ENCODE results near the gene TMEM135.
"Not testable (repeated sequence)": the region's sequence is repeated elsewhere in the genome, so short reads cannot be mapped to it uniquely, and the experiment has no call there.

Gene TMEM135

GRCh38 chr11:87002918-87003317 is 34.8 kb upstream of the TMEM135 start:
- H3K9ac ChIP-seq (ENCODE audit: low read depth, low read length) = no peak overlapping the region
- peaks cover 9% of the 10 kb centered on the region; the same call in 1 of the 2 replicates for H3K4me1 ChIP-seq (ENCODE audit: insufficient read depth, low read length)
- H3K9me3 ChIP-seq (ENCODE audit: insufficient read depth, low read depth, low read length) = no peaks in the 10 kb centered on the region
- no peaks in the 10 kb centered on the region for H3K27me3 ChIP-seq (ENCODE audit: insufficient read depth, low read length)
- H3K4me3 ChIP-seq (ENCODE audit: low read length) = no peak overlapping the region
- no peaks in the 10 kb centered on the region for H3K36me3 ChIP-seq (ENCODE audit: insufficient read depth, low read length)
- no CpG with 5 or more reads among the region's 1 CpG for WGBS
- no peak overlapping the region for H3K27ac ChIP-seq (ENCODE audit: low read depth, low read length)

- WGBS = 98% methylated on average over 4 of the region's 4 CpGs
Measured at GRCh38 chr11:87004281-87004680, 33.5 kb upstream of the TMEM135 start.

DNA sequence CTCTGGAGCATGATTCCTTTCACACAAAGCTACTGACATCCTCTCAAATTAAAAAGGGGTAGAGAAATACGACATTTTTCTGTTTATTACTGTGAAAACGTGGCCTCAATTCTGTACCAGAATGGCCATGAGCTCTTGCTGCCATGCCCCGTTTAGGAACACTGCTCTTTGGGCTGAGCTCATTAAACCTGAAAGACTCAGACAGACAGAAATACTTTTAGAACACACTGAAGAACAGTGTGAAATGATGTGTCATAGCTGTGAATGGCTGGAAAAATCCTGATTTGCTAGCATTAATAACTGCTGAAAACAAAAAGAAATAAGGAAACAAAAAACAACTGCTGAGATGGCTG is 32.2 kb upstream of the TMEM135 start:
- H3K9me3 ChIP-seq (ENCODE audit: insufficient read depth, low read depth, low read length) = no peaks in the 10 kb centered on the region
- H3K4me3 ChIP-seq (ENCODE audit: low read length) = no peak overlapping the region
- 88% methylated on average over 3 of the region's 3 CpGs for WGBS
- H3K27ac ChIP-seq (ENCODE audit: low read depth, low read length) = no peak overlapping the region
- H3K4me1 ChIP-seq (ENCODE audit: insufficient read depth, low read length) = no peaks in the 10 kb centered on the region
- H3K27me3 ChIP-seq (ENCODE audit: insufficient read depth, low read length) = no peaks in the 10 kb centered on the region
- no peak overlapping the region for H3K9ac ChIP-seq (ENCODE audit: low read depth, low read length)
- no peaks in the 10 kb centered on the region for H3K36me3 ChIP-seq (ENCODE audit: insufficient read depth, low read length)

More at GRCh38 chr11:87004281-87004680, 33.5 kb upstream of the TMEM135 start:
- not testable (repeated sequence) for H3K36me3 ChIP-seq (ENCODE audit: insufficient read depth, low read length); H3K27me3 ChIP-seq (ENCODE audit: insufficient read depth, low read length); H3K9ac ChIP-seq (ENCODE audit: low read depth, low read length); H3K27ac ChIP-seq (ENCODE audit: low read depth, low read length); H3K4me3 ChIP-seq (ENCODE audit: low read length); H3K9me3 ChIP-seq (ENCODE audit: insufficient read depth, low read depth, low read length); H3K4me1 ChIP-seq (ENCODE audit: insufficient read depth, low read length)

- H3K9ac ChIP-seq (ENCODE audit: low read depth, low read length) = no peak overlapping the region
- no peaks in the 10 kb centered on the region for H3K9me3 ChIP-seq (ENCODE audit: insufficient read depth, low read depth, low read length)
- H3K4me3 ChIP-seq (ENCODE audit: low read length) = no peak overlapping the region
- no peaks in the 10 kb centered on the region for H3K36me3 ChIP-seq (ENCODE audit: insufficient read depth, low read length)
- no peaks in the 10 kb centered on the region for H3K4me1 ChIP-seq (ENCODE audit: insufficient read depth, low read length)
- WGBS = 96% methylated on average over 3 of the region's 4 CpGs
- no peak overlapping the region for H3K27ac ChIP-seq (ENCODE audit: low read depth, low read length)
- H3K27me3 ChIP-seq (ENCODE audit: insufficient read depth, low read length) = no peaks in the 10 kb centered on the region
Measured at GRCh38 chr11:87006035-87006434, 31.7 kb upstream of the TMEM135 start.

GRCh38 chr11:87007963-87008362 is 29.8 kb upstream of the TMEM135 start:
- Histone ChIP-seq H3K9me3 (ENCODE audit: insufficient read depth, low read depth, low read length) (no peaks in the 10 kb centered on the region), H3K4me3 (ENCODE audit: low read length) (no peak overlapping the region), H3K27ac (ENCODE audit: low read depth, low read length) (no peak overlapping the region), H3K9ac (ENCODE audit: low read depth, low read length) (no peak overlapping the region), H3K27me3 (ENCODE audit: insufficient read depth, low read length) (no peaks in the 10 kb centered on the region), H3K36me3 (ENCODE audit: insufficient read depth, low read length) (no peaks in the 10 kb centered on the region), H3K4me1 (ENCODE audit: insufficient read depth, low read length) (no peaks in the 10 kb centered on the region)
- 95% methylated on average over 1 of the region's 1 CpG for WGBS

GRCh38 chr11:87012089-87012488 is 25.6 kb upstream of the TMEM135 start:
- Histone ChIP-seq H3K4me3 (ENCODE audit: low read length) (no peak overlapping the region), H3K4me1 (ENCODE audit: insufficient read depth, low read length) (peaks cover 4% of the 10 kb centered on the region; the same call in 1 of the 2 replicates), H3K27me3 (ENCODE audit: insufficient read depth, low read length) (no peaks in the 10 kb centered on the region), H3K36me3 (ENCODE audit: insufficient read depth, low read length) (no peaks in the 10 kb centered on the region), H3K9ac (ENCODE audit: low read depth, low read length) (no peak overlapping the region), H3K9me3 (ENCODE audit: insufficient read depth, low read depth, low read length) (no peaks in the 10 kb centered on the region), H3K27ac (ENCODE audit: low read depth, low read length) (no peak overlapping the region)
- 92% methylated on average over 1 of the region's 1 CpG for WGBS

GRCh38 chr11:87012673-87013072 is 25.1 kb upstream of the TMEM135 start:
- H3K27ac ChIP-seq (ENCODE audit: low read depth, low read length) = no peak overlapping the region
- H3K4me1 ChIP-seq (ENCODE audit: insufficient read depth, low read length) = peaks cover 4% of the 10 kb centered on the region; the same call in 1 of the 2 replicates
- 91% methylated on average over 1 of the region's 1 CpG for WGBS

GRCh38 chr11:87013912-87014825 is 23.6 kb upstream of the TMEM135 start:
- 89% methylated on average over 4 of the region's 5 CpGs for WGBS
- H3K4me1 ChIP-seq (ENCODE audit: insufficient read depth, low read length) = peaks cover 4% of the 10 kb centered on the region; the same call in 1 of the 2 replicates
- H3K36me3 ChIP-seq (ENCODE audit: insufficient read depth, low read length) = no peaks in the 10 kb centered on the region
- H3K9me3 ChIP-seq (ENCODE audit: insufficient read depth, low read depth, low read length) = 0 out of 2 replicates have a peak, but pooled peaks cover 5% of the 10 kb centered on the region
- no peaks in the 10 kb centered on the region for H3K27me3 ChIP-seq (ENCODE audit: insufficient read depth, low read length)
- H3K4me3 ChIP-seq (ENCODE audit: low read length) = no peak overlapping the region
- H3K27ac ChIP-seq (ENCODE audit: low read depth, low read length) = no peak overlapping the region
- no peak overlapping the region for H3K9ac ChIP-seq (ENCODE audit: low read depth, low read length)

More at GRCh38 chr11:87012673-87013072, 25.1 kb upstream of the TMEM135 start:
- Histone ChIP-seq H3K9ac (ENCODE audit: low read depth, low read length) (no peak overlapping the region), H3K9me3 (ENCODE audit: insufficient read depth, low read depth, low read length) (no peaks in the 10 kb centered on the region), H3K36me3 (ENCODE audit: insufficient read depth, low read length) (no peaks in the 10 kb centered on the region), H3K27me3 (ENCODE audit: insufficient read depth, low read length) (no peaks in the 10 kb centered on the region), H3K4me3 (ENCODE audit: low read length) (no peak overlapping the region)

GRCh38 chr11:87015645-87016044 is 22.1 kb upstream of the TMEM135 start:
- Histone ChIP-seq H3K36me3 (ENCODE audit: insufficient read depth, low read length) (no peaks in the 10 kb centered on the region), H3K4me1 (ENCODE audit: insufficient read depth, low read length) (peaks cover 14% of the 10 kb centered on the region; the same call in 1 of the 2 replicates), H3K9me3 (ENCODE audit: insufficient read depth, low read depth, low read length) (0 out of 2 replicates have a peak, but pooled peaks cover 6% of the 10 kb centered on the region), H3K4me3 (ENCODE audit: low read length) (no peak overlapping the region), H3K27ac (ENCODE audit: low read depth, low read length) (no peak overlapping the region), H3K27me3 (ENCODE audit: insufficient read depth, low read length) (no peaks in the 10 kb centered on the region), H3K9ac (ENCODE audit: low read depth, low read length) (no peak overlapping the region)
- WGBS = 94% methylated on average over 10 of the region's 10 CpGs

- Histone ChIP-seq H3K9me3 (ENCODE audit: insufficient read depth, low read depth, low read length) (0 out of 2 replicates have a peak, but pooled peaks cover 6% of the 10 kb centered on the region), H3K36me3 (ENCODE audit: insufficient read depth, low read length) (no peaks in the 10 kb centered on the region), H3K27me3 (ENCODE audit: insufficient read depth, low read length) (no peaks in the 10 kb centered on the region), H3K9ac (ENCODE audit: low read depth, low read length) (no peak overlapping the region), H3K27ac (ENCODE audit: low read depth, low read length) (no peak overlapping the region), H3K4me1 (ENCODE audit: insufficient read depth, low read length) (peaks cover 14% of the 10 kb centered on the region; the same call in 1 of the 2 replicates), H3K4me3 (ENCODE audit: low read length) (no peak overlapping the region)
- WGBS = 80% methylated on average over 1 of the region's 1 CpG
Measured at GRCh38 chr11:87019613-87020271, 18.0 kb upstream of the TMEM135 start.

GRCh38 chr11:87020336-87020735 is 17.4 kb upstream of the TMEM135 start:
- no CpG with 5 or more reads among the region's 1 CpG for WGBS
- 0 out of 2 replicates have a peak, but pooled peaks cover 6% of the 10 kb centered on the region for H3K9me3 ChIP-seq (ENCODE audit: insufficient read depth, low read depth, low read length)

More at GRCh38 chr11:87020336-87020735, 17.4 kb upstream of the TMEM135 start:
- Histone ChIP-seq H3K4me3 (ENCODE audit: low read length) (no peak overlapping the region), H3K9ac (ENCODE audit: low read depth, low read length) (no peak overlapping the region), H3K27me3 (ENCODE audit: insufficient read depth, low read length) (no peaks in the 10 kb centered on the region), H3K27ac (ENCODE audit: low read depth, low read length) (no peak overlapping the region), H3K36me3 (ENCODE audit: insufficient read depth, low read length) (no peaks in the 10 kb centered on the region), H3K4me1 (ENCODE audit: insufficient read depth, low read length) (peaks cover 14% of the 10 kb centered on the region; the same call in 1 of the 2 replicates)
